WTC11 (cell line): ENCODE data around the gene UGGT2. TPM values are rescaled to one million over a fixed set of nuclear protein-coding genes. Genes with fewer than 3 reads are reported as not detected.

Experiments
- ATAC-seq: fragments of 200-7000 bp; cut with Tn5 transposase; 2 replicates; pipeline ENCODE4 v1.10.0; 2021; ENCODE audit warnings: mild to moderate bottlenecking, moderate library complexity
- CTCF ChIA-PET: fragments of 300-600 bp; sonication (Branson Sonifier 250); formaldehyde crosslinking; loops from one replicate; lab custom pipeline; 2021; ENCODE audit warnings: antibody characterized with exemption; lab: Charles Lee
- POLR2A ChIA-PET: fragments of 350-600 bp; sonication (Branson Sonifier 250); formaldehyde crosslinking; loops from one replicate; lab custom pipeline; 2021; ENCODE audit warnings: antibody characterized with exemption; lab: Charles Lee
- DNase-seq: peaks from one replicate; pipeline ENCODE4 v3.0.0; 2021; ENCODE audit warnings: low spot score
- H3K27ac Mint-ChIP-seq: 2 replicates; pipeline ENCODE4 v1.8.0; 2021; ENCODE audit warnings: mixed read lengths
- H3K27me3 Mint-ChIP-seq: 2 replicates; pipeline ENCODE4 v1.8.0; 2021; ENCODE audit warnings: low read depth, mild to moderate bottlenecking, moderate library complexity, mixed read lengths
- H3K36me3 Mint-ChIP-seq: 2 replicates; pipeline ENCODE4 v1.8.0; 2021; ENCODE audit warnings: mixed read lengths
- H3K4me1 Mint-ChIP-seq: 2 replicates; pipeline ENCODE4 v1.8.0; 2022; ENCODE audit warnings: mixed read lengths
- H3K4me3 Mint-ChIP-seq: 2 replicates; pipeline ENCODE4 v1.8.0; 2021; ENCODE audit warnings: mild to moderate bottlenecking, moderate library complexity, mixed read lengths
- H3K9me3 Mint-ChIP-seq: 2 replicates; pipeline ENCODE4 v1.8.0; 2021; ENCODE audit warnings: mixed read lengths
- AR ChIP-seq: fragments of 250-450 bp; sonication (Bioruptor Pico); IDR thresholded peaks from 2 replicates; pipeline ENCODE4 v1.9.0; 2021; ENCODE audit warnings: mild to moderate bottlenecking
- CTCF ChIP-seq: fragments of 200-600 bp; IDR thresholded peaks from 2 replicates; pipeline ENCODE4 v1.8.0; 2022; ENCODE audit warnings: antibody characterized with exemption
- ERG ChIP-seq: fragments of 250-450 bp; sonication (Bioruptor Pico); IDR thresholded peaks from 2 replicates; pipeline ENCODE4 v1.8.0; 2021; ENCODE audit warnings: mild to moderate bottlenecking
- JAZF1 ChIP-seq: fragments of 250-450 bp; sonication (Bioruptor Pico); IDR thresholded peaks from 2 replicates; pipeline ENCODE4 v1.9.0; 2021; ENCODE audit warnings: moderate library complexity, mild to moderate bottlenecking, inconsistent platforms
- JUN ChIP-seq: sonication (generic); formaldehyde crosslinking; IDR thresholded peaks from 2 replicates; pipeline ENCODE4 v1.8.0; 2023; ENCODE audit warnings: mild to moderate bottlenecking, missing genetic modification reagents
- NFYB ChIP-seq: sonication (generic); formaldehyde crosslinking; conservative IDR thresholded peaks from 2 replicates; pipeline ENCODE4 v1.8.0; 2022; ENCODE audit warnings: low read depth, missing genetic modification reagents
- PRDM15 ChIP-seq: sonication (generic); formaldehyde crosslinking; IDR thresholded peaks from 2 replicates; pipeline ENCODE4 v1.8.0; 2022; ENCODE audit warnings: missing genetic modification reagents
- ZNF396 ChIP-seq: fragments of 250-450 bp; sonication (Bioruptor Pico); IDR thresholded peaks from 2 replicates; pipeline ENCODE4 v1.8.0; 2021; ENCODE audit warnings: mild to moderate bottlenecking, moderate library complexity, borderline replicate concordance
- ZNF512 ChIP-seq: sonication (generic); formaldehyde crosslinking; IDR thresholded peaks from 2 replicates; pipeline ENCODE4 v1.8.1; 2022; ENCODE audit warnings: missing genetic modification reagents, borderline replicate concordance
- total RNA-seq: library from RNA; stranded (reverse); gene quantifications from 3 replicates; pipeline ENCODE4 v1.2.3, GENCODE V29; 2021

UGGT2 gene
- total RNA-seq, 1 experiment from 2014 or later: 31.1 TPM

GRCh38 chr13:96080676-96081075, 27.5 kb upstream of the UGGT2 start (continued):
- TF ChIP-seq ERG: no peak
- no peak for TF ChIP-seq JUN (CRISPR knock-in tag)
- no peak for TF ChIP-seq NFYB (CRISPR knock-in tag)
- no peak for TF ChIP-seq JAZF1
- TF ChIP-seq PRDM15 (CRISPR knock-in tag): no peak

- no peaks in the 10 kb centered on the region for H3K36me3 Mint-ChIP-seq
- no peak overlapping the region for H3K27ac Mint-ChIP-seq
- POLR2A ChIA-PET: no interaction called here
- DNase-seq (no peak), ATAC-seq (no peak)
- H3K4me1 Mint-ChIP-seq: peaks cover 12% of the 10 kb centered on the region
- TF ChIP-seq CTCF: peak; percentile 39
- no peak for TF ChIP-seq ZNF396 (CRISPR knock-in tag)
- H3K27me3 Mint-ChIP-seq: no peaks in the 10 kb centered on the region
- CTCF ChIA-PET: interaction anchor here (1.7 kb wide), 1 partner anchor 56 kb away, joined by 5 read pairs; no protein-coding TSS in a partner anchor
- H3K9me3 Mint-ChIP-seq: no peaks in the 10 kb centered on the region
- no peak overlapping the region for H3K4me3 Mint-ChIP-seq
Observed at GRCh38 chr13:96075953-96076543, 22.8 kb upstream of the UGGT2 start.

GRCh38 chr13:96072392-96072791, 19.2 kb upstream of the UGGT2 start:
- TF ChIP-seq AR (CRISPR knock-in tag): no peak
- no peak for TF ChIP-seq ZNF512 (CRISPR knock-in tag)
- TF ChIP-seq, all 79 proteins: peak for 0
- Mint-ChIP-seq H3K4me3 (no peak overlapping the region), H3K36me3 (no peaks in the 10 kb centered on the region), H3K27ac (no peak overlapping the region), H3K4me1 (peaks cover 12% of the 10 kb centered on the region), H3K9me3 (peaks cover 7% of the 10 kb centered on the region), H3K27me3 (no peaks in the 10 kb centered on the region)
- DNase-seq (peak; percentile 38), ATAC-seq (peak; percentile 97)
- ChIA-PET POLR2A (interaction anchor here (1.0 kb wide), 1 partner anchor 10 kb away, joined by 3 read pairs; no protein-coding TSS in a partner anchor), CTCF (interaction anchor here (0.6 to 1.9 kb wide), 12 partner anchors 10 to 745 kb away, joined by 3 to 12 read pairs (median 4); partner anchors contain the start of genes HS6ST3 and UGGT2)
